ENCODE data around the gene SLC35E1. TPM values are rescaled to one million over a fixed set of nuclear protein-coding genes. Genes with fewer than 3 reads are reported as not detected.
A peak's percentile ranks its signal among the peaks of the same experiment; 100 is the strongest.

SLC35E1 gene
- total and polyA plus RNA-seq, 2 of the 13 experiments (the other 11 are each of a cell fraction or from before 2014, with no cell fraction given) = 21.2 to 46.5 TPM

- TF ChIP-seq ZFX (CRISPR knock-in tag; IDR thresholded peaks at IDR 0.05; ENCODE audit: low read depth) (no peak), ZNF788 (CRISPR knock-in tag; IDR thresholded peaks at IDR 0.05; ENCODE audit: borderline replicate concordance) (no peak), ZNF768 (CRISPR knock-in tag; IDR thresholded peaks at IDR 0.05) (0 out of 2 replicates have a peak, but pooled peaks have one; percentile 18), MAFK (conservative IDR thresholded peaks at IDR 0.05 in 1 of 2, IDR thresholded peaks at IDR 0.05 in 1 of 2; ENCODE audit: low read length in 2 of 2) (no peak), SCMH1 (CRISPR knock-in tag; IDR thresholded peaks at IDR 0.05; ENCODE audit: borderline replicate concordance) (no peak), KDM6A (CRISPR knock-in tag; IDR thresholded peaks at IDR 0.05; ENCODE audit: low read depth) (no peak), GMEB2 (CRISPR knock-in tag; IDR thresholded peaks at IDR 0.05; ENCODE audit: low read depth) (no peak), BRCA1 (CRISPR knock-in tag; IDR thresholded peaks at IDR 0.05) (no peak), ZNF567 (CRISPR knock-in tag; IDR thresholded peaks at IDR 0.05; ENCODE audit: borderline replicate concordance) (no peak), SP5 (CRISPR knock-in tag; IDR thresholded peaks at IDR 0.05; ENCODE audit: borderline replicate concordance, low read depth) (peak; percentile 63; the same call in 1 of the 2 replicates), ELK4 (CRISPR knock-in tag; IDR thresholded peaks at IDR 0.05; ENCODE audit: borderline replicate concordance) (no peak), HOXA3 (CRISPR knock-in tag; IDR thresholded peaks at IDR 0.05) (0 out of 2 replicates have a peak, but pooled peaks have one; percentile 17), CBX2 (IDR thresholded peaks at IDR 0.05; ENCODE audit: low read depth, low read length) (no peak), CBX2 (CRISPR knock-in tag; IDR thresholded peaks at IDR 0.05; ENCODE audit: low read depth) (no peak), ZNF234 (CRISPR knock-in tag; conservative IDR thresholded peaks at IDR 0.05) (no peak), ZNF383 (CRISPR knock-in tag; IDR thresholded peaks at IDR 0.05; ENCODE audit: borderline replicate concordance) (no peak), ZNF335 (CRISPR knock-in tag; IDR thresholded peaks at IDR 0.05) (no peak), MEIS2 (CRISPR knock-in tag; IDR thresholded peaks at IDR 0.05) (no peak), ETV5 (CRISPR knock-in tag; IDR thresholded peaks at IDR 0.05; ENCODE audit: borderline replicate concordance) (no peak; the same call in 1 of the 2 replicates)
- TF ChIP-seq, protein P1, sequence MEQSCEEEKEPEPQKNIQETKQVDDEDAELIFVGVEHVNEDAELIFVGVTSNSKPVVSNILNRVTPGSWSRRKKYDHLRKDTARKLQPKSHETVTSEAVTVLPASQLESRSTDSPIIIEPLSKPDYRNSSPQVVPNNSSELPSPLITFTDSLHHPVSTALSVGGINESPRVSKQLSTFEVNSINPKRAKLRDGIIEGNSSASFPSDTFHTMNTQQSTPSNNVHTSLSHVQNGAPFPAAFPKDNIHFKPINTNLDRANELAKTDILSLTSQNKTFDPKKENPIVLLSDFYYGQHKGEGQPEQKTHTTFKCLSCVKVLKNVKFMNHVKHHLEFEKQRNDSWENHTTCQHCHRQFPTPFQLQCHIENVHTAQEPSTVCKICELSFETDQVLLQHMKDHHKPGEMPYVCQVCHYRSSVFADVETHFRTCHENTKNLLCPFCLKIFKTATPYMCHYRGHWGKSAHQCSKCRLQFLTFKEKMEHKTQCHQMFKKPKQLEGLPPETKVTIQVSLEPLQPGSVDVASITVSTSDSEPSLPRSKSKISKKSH (CRISPR knock-in tag; IDR thresholded peaks at IDR 0.05; ENCODE audit: borderline replicate concordance) = no peak
- TF ChIP-seq, protein P2, sequence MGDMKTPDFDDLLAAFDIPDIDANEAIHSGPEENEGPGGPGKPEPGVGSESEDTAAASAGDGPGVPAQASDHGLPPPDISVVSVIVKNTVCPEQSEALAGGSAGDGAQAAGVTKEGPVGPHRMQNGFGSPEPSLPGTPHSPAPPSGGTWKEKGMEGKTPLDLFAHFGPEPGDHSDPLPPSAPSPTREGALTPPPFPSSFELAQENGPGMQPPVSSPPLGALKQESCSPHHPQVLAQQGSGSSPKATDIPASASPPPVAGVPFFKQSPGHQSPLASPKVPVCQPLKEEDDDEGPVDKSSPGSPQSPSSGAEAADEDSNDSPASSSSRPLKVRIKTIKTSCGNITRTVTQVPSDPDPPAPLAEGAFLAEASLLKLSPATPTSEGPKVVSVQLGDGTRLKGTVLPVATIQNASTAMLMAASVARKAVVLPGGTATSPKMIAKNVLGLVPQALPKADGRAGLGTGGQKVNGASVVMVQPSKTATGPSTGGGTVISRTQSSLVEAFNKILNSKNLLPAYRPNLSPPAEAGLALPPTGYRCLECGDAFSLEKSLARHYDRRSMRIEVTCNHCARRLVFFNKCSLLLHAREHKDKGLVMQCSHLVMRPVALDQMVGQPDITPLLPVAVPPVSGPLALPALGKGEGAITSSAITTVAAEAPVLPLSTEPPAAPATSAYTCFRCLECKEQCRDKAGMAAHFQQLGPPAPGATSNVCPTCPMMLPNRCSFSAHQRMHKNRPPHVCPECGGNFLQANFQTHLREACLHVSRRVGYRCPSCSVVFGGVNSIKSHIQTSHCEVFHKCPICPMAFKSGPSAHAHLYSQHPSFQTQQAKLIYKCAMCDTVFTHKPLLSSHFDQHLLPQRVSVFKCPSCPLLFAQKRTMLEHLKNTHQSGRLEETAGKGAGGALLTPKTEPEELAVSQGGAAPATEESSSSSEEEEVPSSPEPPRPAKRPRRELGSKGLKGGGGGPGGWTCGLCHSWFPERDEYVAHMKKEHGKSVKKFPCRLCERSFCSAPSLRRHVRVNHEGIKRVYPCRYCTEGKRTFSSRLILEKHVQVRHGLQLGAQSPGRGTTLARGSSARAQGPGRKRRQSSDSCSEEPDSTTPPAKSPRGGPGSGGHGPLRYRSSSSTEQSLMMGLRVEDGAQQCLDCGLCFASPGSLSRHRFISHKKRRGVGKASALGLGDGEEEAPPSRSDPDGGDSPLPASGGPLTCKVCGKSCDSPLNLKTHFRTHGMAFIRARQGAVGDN (CRISPR knock-in tag; IDR thresholded peaks at IDR 0.05) = peak; percentile 44
Observed at GRCh38 chr19:16584248-16585093, 12.3 kb upstream of the SLC35E1 start (continued).

Measured in HepG2 (cell line).